Natural killer cell treated with Interleukin-12 subunit alpha and Interleukin-12 subunit beta and Interleukin-15 and Interleukin-18, amount 100 ng/mL, for 72 hours (primary cell): ENCODE data around the gene TBK1. TPM values are rescaled to one million over a fixed set of nuclear protein-coding genes. Genes with fewer than 3 reads are reported as not detected.

ENCODE experiments used
- ATAC-seq, 2 donors: fragments of 150-1000 bp; cut with Tn5 transposase in 1 of 2; sonication (Bioruptor Pico), chemical (Tn5 transposase) in 1 of 2; 2 replicates each; pipeline ENCODE4 v1.10.0; 2021
- DNase-seq: peaks from one replicate; pipeline ENCODE4 v3.0.0; 2022; ENCODE audit warnings: low spot score
- H3K27ac Mint-ChIP-seq, 2 donors: 1 replicate in 1 of 2; 2 replicates in 1 of 2; pipeline ENCODE4 v1.8.0; 2022; ENCODE audit warnings: mixed read lengths in 2 of 2, mild to moderate bottlenecking in 1 of 2, moderate library complexity in 1 of 2
- H3K27me3 Mint-ChIP-seq, 2 donors: 1 replicate in 1 of 2; 2 replicates in 1 of 2; pipeline ENCODE4 v1.8.0; 2022; ENCODE audit warnings: mixed read lengths in 2 of 2
- H3K36me3 Mint-ChIP-seq: one replicate; pipeline ENCODE4 v1.8.0; 2022; ENCODE audit warnings: mixed read lengths
- H3K4me1 Mint-ChIP-seq, 2 donors: 1 replicate in 1 of 2; 2 replicates in 1 of 2; pipeline ENCODE4 v1.8.0; 2022; ENCODE audit warnings: low read depth in 2 of 2, mixed read lengths in 2 of 2, mild to moderate bottlenecking in 1 of 2
- H3K4me3 Mint-ChIP-seq: one replicate; pipeline ENCODE4 v1.8.0; 2022; ENCODE audit warnings: mixed read lengths
- H3K9me3 Mint-ChIP-seq: 2 replicates; pipeline ENCODE4 v1.8.0; 2022; ENCODE audit warnings: mixed read lengths
- total RNA-seq, 2 donors: library from RNA; stranded (reverse); gene quantifications; one replicate each; pipeline ENCODE4 v1.2.3, GENCODE V29; 2022

Gene TBK1
- total RNA-seq, 2 donors from 2014 or later = 41.9 to 42.1 TPM

GRCh38 chr12:64459394-64459891 is 7.5 kb downstream of the TBK1 start:
- peaks cover 36 to 43% of the 10 kb centered on the region in 2 donors for H3K4me1 Mint-ChIP-seq
- DNase-seq (no peak), ATAC-seq (peak; percentile 51 to 70)
- peak overlapping the region; percentile 94 to 96 for H3K27ac Mint-ChIP-seq
- H3K4me3 Mint-ChIP-seq = peak overlapping the region; percentile 95
- H3K36me3 Mint-ChIP-seq = peaks cover 25% of the 10 kb centered on the region
- no peaks in the 10 kb centered on the region for H3K9me3 Mint-ChIP-seq
- no peaks in the 10 kb centered on the region for H3K27me3 Mint-ChIP-seq

- H3K27me3 Mint-ChIP-seq = no peaks in the 10 kb centered on the region
- H3K36me3 Mint-ChIP-seq = peaks cover 28% of the 10 kb centered on the region
- H3K4me1 Mint-ChIP-seq = peaks cover 30 to 31% of the 10 kb centered on the region in 2 donors
- ATAC-seq (no peak), DNase-seq (no peak)
- no peaks in the 10 kb centered on the region for H3K9me3 Mint-ChIP-seq
- H3K4me3 Mint-ChIP-seq = no peak overlapping the region
- H3K27ac Mint-ChIP-seq = no peak overlapping the region
Measured at GRCh38 chr12:64461634-64462414, 9.9 kb downstream of the TBK1 start.

GRCh38 chr12:64466178-64466577 is 14.3 kb downstream of the TBK1 start:
- ATAC-seq (no peak), DNase-seq (no peak)
- H3K4me1 Mint-ChIP-seq = peaks cover 0 to 7% of the 10 kb centered on the region in 2 donors
- H3K9me3 Mint-ChIP-seq = no peaks in the 10 kb centered on the region
- no peaks in the 10 kb centered on the region for H3K27me3 Mint-ChIP-seq
- no peak overlapping the region for H3K27ac Mint-ChIP-seq
- peaks cover 25% of the 10 kb centered on the region for H3K36me3 Mint-ChIP-seq
- no peak overlapping the region for H3K4me3 Mint-ChIP-seq

GRCh38 chr12:64468966-64469365 is 17.0 kb downstream of the TBK1 start:
- DNase-seq (no peak), ATAC-seq (no peak)
- H3K36me3 Mint-ChIP-seq = peaks cover 41% of the 10 kb centered on the region

GRCh38 chr12:64469455-64470142 is 17.7 kb downstream of the TBK1 start:
- H3K27ac Mint-ChIP-seq = peak overlapping the region in 1 of 2 donors; percentile 14
- H3K27me3 Mint-ChIP-seq = no peaks in the 10 kb centered on the region
- ATAC-seq = no peak

More at GRCh38 chr12:64468966-64469365, 17.0 kb downstream of the TBK1 start:
- H3K27ac Mint-ChIP-seq = no peak overlapping the region
- H3K4me1 Mint-ChIP-seq = peaks cover 0 to 12% of the 10 kb centered on the region in 2 donors
- H3K4me3 Mint-ChIP-seq = no peak overlapping the region
- no peaks in the 10 kb centered on the region for H3K27me3 Mint-ChIP-seq
- H3K9me3 Mint-ChIP-seq = no peaks in the 10 kb centered on the region

GRCh38 chr12:64470495-64470894 is 18.6 kb downstream of the TBK1 start:
- Mint-ChIP-seq H3K4me1 (peaks cover 0 to 12% of the 10 kb centered on the region in 2 donors), H3K4me3 (no peak overlapping the region), H3K36me3 (peaks cover 41% of the 10 kb centered on the region), H3K27me3 (no peaks in the 10 kb centered on the region), H3K9me3 (no peaks in the 10 kb centered on the region), H3K27ac (peak overlapping the region in 1 of 2 donors; percentile 45)
- ATAC-seq = no peak
- no peak for DNase-seq

More at GRCh38 chr12:64469455-64470142, 17.7 kb downstream of the TBK1 start:
- Mint-ChIP-seq H3K4me1 (peaks cover 0 to 12% of the 10 kb centered on the region in 2 donors), H3K36me3 (peaks cover 41% of the 10 kb centered on the region), H3K4me3 (no peak overlapping the region), H3K9me3 (no peaks in the 10 kb centered on the region)
- no peak for DNase-seq

GRCh38 chr12:64473176-64473575 is 21.3 kb downstream of the TBK1 start:
- ATAC-seq (no peak), DNase-seq (no peak)
- peaks cover 3% of the 10 kb centered on the region for H3K9me3 Mint-ChIP-seq
- H3K4me3 Mint-ChIP-seq = no peak overlapping the region
- peaks cover 7 to 18% of the 10 kb centered on the region in 2 donors for H3K4me1 Mint-ChIP-seq
- H3K27me3 Mint-ChIP-seq = no peaks in the 10 kb centered on the region
- peaks cover 55% of the 10 kb centered on the region for H3K36me3 Mint-ChIP-seq
- H3K27ac Mint-ChIP-seq = no peak overlapping the region

- Mint-ChIP-seq H3K4me3 (no peak overlapping the region), H3K27me3 (no peaks in the 10 kb centered on the region), H3K36me3 (peaks cover 45% of the 10 kb centered on the region), H3K4me1 (peaks cover 7 to 11% of the 10 kb centered on the region in 2 donors), H3K27ac (no peak overlapping the region), H3K9me3 (peaks cover 3% of the 10 kb centered on the region)
- DNase-seq = no peak
- ATAC-seq = no peak
Measured at GRCh38 chr12:64475518-64475917, 23.6 kb downstream of the TBK1 start.

GRCh38 chr12:64476844-64477243 is 24.9 kb downstream of the TBK1 start:
- no peak for DNase-seq
- peaks cover 7 to 11% of the 10 kb centered on the region in 2 donors for H3K4me1 Mint-ChIP-seq
- no peak for ATAC-seq
- no peak overlapping the region for H3K27ac Mint-ChIP-seq
- no peak overlapping the region for H3K4me3 Mint-ChIP-seq
- H3K27me3 Mint-ChIP-seq = no peaks in the 10 kb centered on the region
- H3K9me3 Mint-ChIP-seq = peaks cover 3% of the 10 kb centered on the region
- H3K36me3 Mint-ChIP-seq = peaks cover 45% of the 10 kb centered on the region

GRCh38 chr12:64478661-64479060 is 26.7 kb downstream of the TBK1 start:
- peaks cover 37% of the 10 kb centered on the region for H3K36me3 Mint-ChIP-seq

GRCh38 chr12:64480148-64480547 is 28.2 kb downstream of the TBK1 start:
- peaks cover 6 to 7% of the 10 kb centered on the region in 2 donors for H3K4me1 Mint-ChIP-seq
- H3K9me3 Mint-ChIP-seq = peaks cover 3% of the 10 kb centered on the region
- H3K27ac Mint-ChIP-seq = no peak overlapping the region
- DNase-seq (no peak), ATAC-seq (no peak)
- H3K4me3 Mint-ChIP-seq = no peak overlapping the region
- H3K36me3 Mint-ChIP-seq = peaks cover 31% of the 10 kb centered on the region
- no peaks in the 10 kb centered on the region for H3K27me3 Mint-ChIP-seq

More at GRCh38 chr12:64478661-64479060, 26.7 kb downstream of the TBK1 start:
- Mint-ChIP-seq H3K9me3 (peaks cover 3% of the 10 kb centered on the region), H3K27me3 (no peaks in the 10 kb centered on the region), H3K4me1 (peaks cover 6 to 7% of the 10 kb centered on the region in 2 donors), H3K4me3 (no peak overlapping the region), H3K27ac (no peak overlapping the region)
- ATAC-seq (no peak), DNase-seq (no peak)

- no peak overlapping the region for H3K27ac Mint-ChIP-seq
Measured at GRCh38 chr12:64486657-64487056, 34.7 kb downstream of the TBK1 start.

GRCh38 chr12:64491718-64492117 is 39.8 kb downstream of the TBK1 start:
- Mint-ChIP-seq H3K36me3 (peaks cover 21% of the 10 kb centered on the region), H3K27ac (no peak overlapping the region), H3K27me3 (no peaks in the 10 kb centered on the region), H3K4me3 (no peak overlapping the region), H3K4me1 (peaks cover 4 to 12% of the 10 kb centered on the region in 2 donors), H3K9me3 (no peaks in the 10 kb centered on the region)
- no peak for ATAC-seq
- DNase-seq = no peak

More at GRCh38 chr12:64486657-64487056, 34.7 kb downstream of the TBK1 start:
- no peak for DNase-seq
- Mint-ChIP-seq H3K27me3 (no peaks in the 10 kb centered on the region), H3K4me1 (peaks cover 4% of the 10 kb centered on the region in 2 donors), H3K9me3 (no peaks in the 10 kb centered on the region), H3K36me3 (peaks cover 26% of the 10 kb centered on the region), H3K4me3 (no peak overlapping the region)
- no peak for ATAC-seq

GRCh38 chr12:64493513-64493912 is 41.6 kb downstream of the TBK1 start:
- peaks cover 17% of the 10 kb centered on the region for H3K36me3 Mint-ChIP-seq

More at GRCh38 chr12:64493513-64493912, 41.6 kb downstream of the TBK1 start:
- ATAC-seq (no peak), DNase-seq (no peak)
- Mint-ChIP-seq H3K27me3 (no peaks in the 10 kb centered on the region), H3K4me1 (peaks cover 4 to 12% of the 10 kb centered on the region in 2 donors), H3K4me3 (no peak overlapping the region), H3K27ac (no peak overlapping the region), H3K9me3 (no peaks in the 10 kb centered on the region)
